SK-N-MC (cell line): ENCODE data around the gene ASTN2.

ENCODE experiments used
- EZH2 ChIP-seq: fragments of 200-600 bp; sonication (generic); IDR thresholded peaks from one replicate; pipeline ENCODE4 v1.6.1; 2017; ENCODE audit warnings: antibody characterized with exemption
- FOXP2 ChIP-seq: optimal IDR thresholded peaks from 2 replicates; pipeline ENCODE3; 2011; ENCODE audit warnings: mild to moderate bottlenecking, moderate library complexity; ENCODE audit not compliant: insufficient read depth; ENCODE audit errors: extremely low read length, control extremely low read depth
- POLR2AphosphoS5 ChIP-seq: IDR thresholded peaks from 2 replicates; pipeline ENCODE4 v1.6.1; 2012; ENCODE audit warnings: mild to moderate bottlenecking, low read depth, low read length, borderline replicate concordance

- TF ChIP-seq EZH2: no peak
- TF ChIP-seq POLR2AphosphoS5: no peak
- TF ChIP-seq FOXP2: no peak
Observed at GRCh38 chr9:116425244-116425643, 989.6 kb downstream of the ASTN2 start.
